ENCODE results near the gene WNT9B.

DNA sequence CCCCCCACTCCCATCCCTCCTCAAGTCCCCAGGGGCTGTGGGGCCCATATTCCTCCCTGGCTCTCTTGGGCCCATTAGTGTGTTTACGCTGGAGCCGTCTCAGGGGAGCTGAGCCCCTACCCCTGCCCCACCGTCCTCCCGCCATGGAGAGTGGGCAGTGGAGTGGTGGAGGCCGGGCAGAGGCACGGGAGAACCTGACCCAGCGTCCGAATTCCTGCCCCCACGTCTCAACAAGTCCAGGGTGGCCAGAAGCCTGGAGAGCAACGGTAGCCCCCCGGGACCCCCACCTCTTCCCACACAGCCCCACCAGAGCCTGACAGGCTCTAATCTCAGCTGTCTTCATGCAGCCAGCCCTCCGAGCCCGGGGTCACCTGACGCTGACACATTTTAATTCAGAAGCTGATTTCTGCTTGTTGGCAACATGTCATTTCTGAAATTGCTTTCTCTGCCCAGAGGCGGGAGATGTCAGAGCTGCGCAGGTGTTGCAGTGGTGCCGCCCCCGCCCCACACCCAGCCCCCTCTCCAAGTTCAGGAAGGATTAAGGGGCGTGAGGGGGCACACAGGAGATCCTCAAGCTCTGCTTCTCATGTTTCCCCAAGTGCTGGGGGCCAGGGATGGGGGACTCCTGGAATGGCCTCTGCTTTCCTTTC, 32.6 kb downstream of the WNT9B start:
- TF ChIP-seq, protein P1, sequence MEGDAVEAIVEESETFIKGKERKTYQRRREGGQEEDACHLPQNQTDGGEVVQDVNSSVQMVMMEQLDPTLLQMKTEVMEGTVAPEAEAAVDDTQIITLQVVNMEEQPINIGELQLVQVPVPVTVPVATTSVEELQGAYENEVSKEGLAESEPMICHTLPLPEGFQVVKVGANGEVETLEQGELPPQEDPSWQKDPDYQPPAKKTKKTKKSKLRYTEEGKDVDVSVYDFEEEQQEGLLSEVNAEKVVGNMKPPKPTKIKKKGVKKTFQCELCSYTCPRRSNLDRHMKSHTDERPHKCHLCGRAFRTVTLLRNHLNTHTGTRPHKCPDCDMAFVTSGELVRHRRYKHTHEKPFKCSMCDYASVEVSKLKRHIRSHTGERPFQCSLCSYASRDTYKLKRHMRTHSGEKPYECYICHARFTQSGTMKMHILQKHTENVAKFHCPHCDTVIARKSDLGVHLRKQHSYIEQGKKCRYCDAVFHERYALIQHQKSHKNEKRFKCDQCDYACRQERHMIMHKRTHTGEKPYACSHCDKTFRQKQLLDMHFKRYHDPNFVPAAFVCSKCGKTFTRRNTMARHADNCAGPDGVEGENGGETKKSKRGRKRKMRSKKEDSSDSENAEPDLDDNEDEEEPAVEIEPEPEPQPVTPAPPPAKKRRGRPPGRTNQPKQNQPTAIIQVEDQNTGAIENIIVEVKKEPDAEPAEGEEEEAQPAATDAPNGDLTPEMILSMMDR (IDR thresholded peaks at IDR 0.05), result no peak
- TF ChIP-seq POLR2A (IDR thresholded peaks at IDR 0.05), result no peak
- no peak for TF ChIP-seq POLR2AphosphoS5 (IDR thresholded peaks at IDR 0.05)

All from prostate gland (tissue), 2 donors.